K562 (cell line): Measurements from ENCODE around the gene GPR35.

Source experiments
- CEBPB ChIP-seq: fragments of 450-650 bp; IDR thresholded peaks from 2 replicates; pipeline ENCODE4 v1.6.1; 2016; ENCODE audit warnings: missing genetic modification characterization, missing compliant biosample characterization
- CHD1 ChIP-seq: fragments of 200-600 bp; sonication (generic); IDR thresholded peaks from one replicate; pipeline ENCODE4 v1.6.1; 2012; ENCODE audit warnings: mild to moderate bottlenecking, moderate library complexity, low read length, inconsistent platforms
- CREB1 ChIP-seq, 2 experiments: sonication (generic) in 1 of 2; formaldehyde crosslinking in 1 of 2; IDR thresholded peaks; 2 replicates each; pipeline versions ENCODE4 v1.6.1 to v1.8.0; 2012 to 2022; ENCODE audit warnings: inconsistent platforms in 1 of 2, mild to moderate bottlenecking in 1 of 2, missing genetic modification reagents in 1 of 2, moderate library complexity in 1 of 2
- CTCF ChIP-seq, 3 experiments: IDR thresholded peaks in 2 of 3; conservative IDR thresholded peaks in 1 of 3; 2 replicates each; pipeline ENCODE4 v1.5.1; 2011 to 2012; ENCODE audit warnings: low read length in 3 of 3, mild to moderate bottlenecking in 3 of 3, control low read depth in 2 of 3, improper control_type of control experiment in 1 of 3, inconsistent platforms in 1 of 3, low read depth in 1 of 3, mixed read lengths in 1 of 3, moderate library complexity in 1 of 3; ENCODE audit not compliant: insufficient read depth in 2 of 3
- ETV5 ChIP-seq: sonication (generic); formaldehyde crosslinking; IDR thresholded peaks from 2 replicates; pipeline ENCODE4 v1.4.0; 2020; ENCODE audit warnings: low read depth, mild to moderate bottlenecking, missing genetic modification reagents
- FIP1L1 ChIP-seq: fragments of 200-400 bp; formaldehyde crosslinking; IDR thresholded peaks from 2 replicates; pipeline ENCODE4 v1.6.1; 2018; ENCODE audit warnings: mild to moderate bottlenecking, low read depth, low read length; ENCODE audit not compliant: poor library complexity, severe bottlenecking
- FOXM1 ChIP-seq, 2 experiments: fragments of 450-650 bp in 1 of 2; sonication (generic) in 1 of 2; formaldehyde crosslinking in 1 of 2; IDR thresholded peaks; 2 replicates each; pipeline versions ENCODE4 v1.6.1 to v1.9.0; 2017 to 2022; ENCODE audit warnings: low read depth in 2 of 2, mild to moderate bottlenecking in 2 of 2, missing genetic modification reagents in 1 of 2, moderate library complexity in 1 of 2
- HDAC8 ChIP-seq: fragments of 450-650 bp; IDR thresholded peaks from 2 replicates; pipeline ENCODE4 v1.6.1; 2016; ENCODE audit warnings: mild to moderate bottlenecking, missing genetic modification characterization, moderate library complexity, missing compliant biosample characterization
- NCOA1 ChIP-seq: fragments of 450-650 bp; IDR thresholded peaks from 2 replicates; pipeline ENCODE4 v1.6.1; 2016; ENCODE audit warnings: low read depth
- NFXL1 ChIP-seq: fragments of 450-650 bp; formaldehyde crosslinking; IDR thresholded peaks from 2 replicates; pipeline ENCODE4 v1.4.0; 2021; ENCODE audit warnings: mild to moderate bottlenecking
- NR2C1 ChIP-seq, 2 experiments: fragments of 450-650 bp; IDR thresholded peaks; 2 replicates each; pipeline ENCODE4 v1.6.1; 2017; ENCODE audit warnings: mild to moderate bottlenecking in 2 of 2, antibody characterized with exemption in 1 of 2, inconsistent platforms in 1 of 2, missing compliant biosample characterization in 1 of 2, missing genetic modification characterization in 1 of 2
- POLR2AphosphoS2 ChIP-seq: IDR thresholded peaks from 2 replicates; pipeline ENCODE4 v1.6.1; 2012; ENCODE audit warnings: low read length, improper control_type of control experiment
- SP1 ChIP-seq: sonication (generic); formaldehyde crosslinking; IDR thresholded peaks from 2 replicates; pipeline ENCODE4 v1.8.1; 2022; ENCODE audit warnings: mild to moderate bottlenecking, missing genetic modification reagents
- TF ChIP-seq, protein P1 (sequence below): IDR thresholded peaks from 2 replicates; pipeline ENCODE4 v1.6.1; 2016; ENCODE audit warnings: missing genetic modification characterization, missing compliant biosample characterization

GRCh38 chr2:240611601-240612210, 13.6 kb upstream of the GPR35 start:
- TF ChIP-seq NCOA1 (no peak), NR2C1 (IDR thresholded peaks at IDR 0.05) (no peak), NR2C1 (tag; IDR thresholded peaks at IDR 0.05) (no peak), CTCF (IDR thresholded peaks at IDR 0.05 in 2 of 3, conservative IDR thresholded peaks at IDR 0.05 in 1 of 3; ENCODE audit: insufficient read depth in 2 of 3, low read depth in 1 of 3, low read length in 3 of 3) (no peak), NFXL1 (CRISPR knock-in tag) (no peak), CEBPB (tag) (no peak), POLR2AphosphoS2 (no peak), HDAC8 (tag) (no peak), ETV5 (CRISPR knock-in tag) (no peak), CREB1 (IDR thresholded peaks at IDR 0.05) (no peak), CREB1 (CRISPR knock-in tag; IDR thresholded peaks at IDR 0.05) (no peak), CHD1 (no peak), FOXM1 (IDR thresholded peaks at IDR 0.05; ENCODE audit: low read depth) (no peak), FOXM1 (CRISPR knock-in tag; IDR thresholded peaks at IDR 0.05; ENCODE audit: low read depth) (no peak), SP1 (CRISPR knock-in tag) (no peak), FIP1L1 (no peak)
- TF ChIP-seq, protein P1, sequence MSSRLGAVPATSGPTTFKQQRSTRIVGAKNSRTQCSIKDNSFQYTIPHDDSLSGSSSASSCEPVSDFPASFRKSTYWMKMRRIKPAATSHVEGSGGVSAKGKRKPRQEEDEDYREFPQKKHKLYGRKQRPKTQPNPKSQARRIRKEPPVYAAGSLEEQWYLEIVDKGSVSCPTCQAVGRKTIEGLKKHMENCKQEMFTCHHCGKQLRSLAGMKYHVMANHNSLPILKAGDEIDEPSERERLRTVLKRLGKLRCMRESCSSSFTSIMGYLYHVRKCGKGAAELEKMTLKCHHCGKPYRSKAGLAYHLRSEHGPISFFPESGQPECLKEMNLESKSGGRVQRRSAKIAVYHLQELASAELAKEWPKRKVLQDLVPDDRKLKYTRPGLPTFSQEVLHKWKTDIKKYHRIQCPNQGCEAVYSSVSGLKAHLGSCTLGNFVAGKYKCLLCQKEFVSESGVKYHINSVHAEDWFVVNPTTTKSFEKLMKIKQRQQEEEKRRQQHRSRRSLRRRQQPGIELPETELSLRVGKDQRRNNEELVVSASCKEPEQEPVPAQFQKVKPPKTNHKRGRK, result no peak
